ENCODE data around the gene PPFIA3. TPM values are rescaled to one million over a fixed set of nuclear protein-coding genes. Genes with fewer than 3 reads are reported as not detected.
"Not testable (repeated sequence)": the region's sequence is repeated elsewhere in the genome, so short reads cannot be mapped to it uniquely, and the experiment has no call there.

Gene PPFIA3
- 10 to 100 TPM in 3 of 4 donors, 1 to 10 TPM in 1; 2.8 to 48.6 (median 30.1) TPM for polyA plus RNA-seq
- long read RNA-seq, donor 1: 0 reads
- long read RNA-seq, donor 2: 0 reads
- long read RNA-seq, donor 3: 0 reads
- long read RNA-seq, donor 4: 0 reads
- long read RNA-seq, donor 5: 0 reads
- long read RNA-seq, donor 6: 0 reads
- long read RNA-seq, donor 7, partial matches to known transcripts: 473 of 507 reads
- long read RNA-seq, donor 7, other reads (novel, unspliced or antisense): 33 of 507 reads
- long read RNA-seq, donor 8, partial matches to known transcripts: 0 of 1 reads
- long read RNA-seq, donor 8, other reads (novel, unspliced or antisense): 0 of 1 reads
- long read RNA-seq, donor 9: 0 reads
- long read RNA-seq, donor 10, partial matches to known transcripts: 0 of 1 reads
- long read RNA-seq, donor 10, other reads (novel, unspliced or antisense): 0 of 1 reads

DNA sequence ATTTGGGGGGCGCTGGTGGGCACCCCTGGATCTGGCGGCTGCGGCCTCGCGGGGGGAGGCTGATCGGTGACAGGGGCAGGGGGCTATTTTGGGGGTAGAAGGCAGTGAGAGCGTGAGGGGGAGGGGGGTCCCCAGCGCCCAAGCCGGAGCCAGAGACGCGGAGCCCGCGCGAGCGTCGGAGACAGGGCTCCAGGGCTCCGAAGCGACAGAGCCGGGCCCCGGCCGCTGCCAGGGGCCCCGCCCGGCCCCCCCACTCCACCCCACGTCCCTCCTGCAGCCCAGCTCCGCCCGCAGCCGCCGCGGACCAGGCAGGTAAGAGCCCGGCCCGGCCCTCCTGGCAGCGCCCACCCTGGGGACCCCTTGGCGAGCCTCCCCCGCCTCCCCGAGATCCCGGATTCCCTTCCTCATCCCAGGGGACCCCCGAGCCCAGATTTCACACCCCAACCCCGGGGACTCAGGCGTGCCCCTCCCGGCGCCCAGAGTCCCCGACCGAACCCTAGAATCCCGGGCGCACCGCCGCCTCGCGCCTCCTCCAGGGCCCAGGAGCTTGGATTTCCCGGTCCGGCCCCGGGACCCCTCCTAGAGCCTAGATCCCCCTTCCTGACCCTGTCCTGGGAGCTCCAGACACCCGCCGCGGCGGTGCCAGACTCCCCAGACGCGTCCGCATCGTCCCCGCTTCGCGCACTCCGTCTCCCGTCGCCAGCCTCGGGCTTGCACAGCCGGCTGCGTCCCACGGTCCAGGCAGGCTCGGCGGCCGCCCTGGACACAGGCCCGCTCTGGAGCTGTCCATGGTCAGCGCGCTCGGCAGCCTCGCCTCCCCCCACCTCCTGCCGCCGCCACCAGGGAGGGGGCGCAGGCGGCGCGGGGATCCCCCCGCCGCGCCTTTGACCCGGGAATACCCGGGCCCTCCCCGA, at the start of gene PPFIA3:
Gene PPFIA3 (plus strand): TSS at position 134 of the 914 bp plus-strand sequence. CDS start 8,330 bp downstream, outside the sequence.
- Histone ChIP-seq H3K36me3 (ENCODE audit: control insufficient read depth in 3 of 3, insufficient read depth in 2 of 3, low read depth in 1 of 3, low read length in 3 of 3) (peaks cover 0 to 11% (median 0%) of the 10 kb centered on the region in 3 donors), H3K27ac (ENCODE audit: low read depth in 1 of 3, low read length in 2 of 3) (peak within 1 kb of the TSS; percentile 92 to 100 (median 99)), H3K4me1 (ENCODE audit: control insufficient read depth in 3 of 3, insufficient read depth in 2 of 3, low read depth in 1 of 3, low read length in 2 of 3) (peaks cover 7 to 13% (median 8%) of the 10 kb centered on the region in 3 donors), H3K27me3 (ENCODE audit: control insufficient read depth in 3 of 3, insufficient read depth in 3 of 3, low read length in 3 of 3) (peaks cover 0 to 18% (median 0%) of the 10 kb centered on the region in 3 donors), H3K4me3 (ENCODE audit: low read depth in 1 of 3, low read length in 3 of 3) (peak within 1 kb of the TSS; percentile 50 to 79 (median 59)), H3K9me3 (ENCODE audit: control insufficient read depth in 2 of 2, insufficient read depth in 1 of 2, low read depth in 1 of 2, low read length in 1 of 2) (no peaks in the 10 kb centered on the region)
- FAIRE-seq (no peak), DNase-seq (peak; percentile 37 to 67)
- 0 to 1% (median 1%) methylated on average over 36 to 90 of the region's 90 CpGs for WGBS, 3 donors

DNA sequence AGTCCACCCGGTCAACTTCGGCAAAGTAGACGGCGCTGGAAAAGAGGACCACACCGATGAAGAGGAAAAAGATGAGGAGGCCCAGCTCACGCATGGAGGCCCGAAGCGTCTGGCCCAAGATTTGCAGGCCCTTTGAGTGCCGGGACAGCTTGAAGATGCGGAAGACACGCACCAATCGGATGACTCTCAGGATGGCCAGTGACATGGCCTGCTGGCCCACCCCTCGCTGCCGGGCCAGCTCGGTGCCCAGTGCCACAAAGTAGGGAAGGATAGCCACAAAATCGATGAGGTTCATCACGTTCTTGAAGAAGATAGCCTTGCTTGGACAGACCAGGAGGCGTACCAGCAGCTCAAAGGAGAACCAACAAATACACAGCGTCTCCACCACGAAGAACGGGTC, 48.9 kb upstream of the PPFIA3 start:
- H3K4me3 ChIP-seq (ENCODE audit: low read depth in 1 of 3, low read length in 3 of 3): no peak overlapping the region
- FAIRE-seq (no peak), DNase-seq (no peak)
- peaks cover 0 to 7% of the 10 kb centered on the region in 2 donors for H3K9me3 ChIP-seq (ENCODE audit: control insufficient read depth in 2 of 2, insufficient read depth in 1 of 2, low read depth in 1 of 2, low read length in 1 of 2)
- H3K27ac ChIP-seq (ENCODE audit: low read depth in 1 of 3, low read length in 2 of 3): no peak overlapping the region
- WGBS, 3 donors: 95 to 97% (median 95%) methylated on average over 21 of the region's 21 CpGs
- H3K4me1 ChIP-seq (ENCODE audit: control insufficient read depth in 3 of 3, insufficient read depth in 2 of 3, low read depth in 1 of 3, low read length in 2 of 3): no peaks in the 10 kb centered on the region
- peaks cover 3 to 71% (median 34%) of the 10 kb centered on the region in 3 donors for H3K27me3 ChIP-seq (ENCODE audit: control insufficient read depth in 3 of 3, insufficient read depth in 3 of 3, low read length in 3 of 3)
- no peaks in the 10 kb centered on the region for H3K36me3 ChIP-seq (ENCODE audit: control insufficient read depth in 3 of 3, insufficient read depth in 2 of 3, low read depth in 1 of 3, low read length in 3 of 3)

DNA sequence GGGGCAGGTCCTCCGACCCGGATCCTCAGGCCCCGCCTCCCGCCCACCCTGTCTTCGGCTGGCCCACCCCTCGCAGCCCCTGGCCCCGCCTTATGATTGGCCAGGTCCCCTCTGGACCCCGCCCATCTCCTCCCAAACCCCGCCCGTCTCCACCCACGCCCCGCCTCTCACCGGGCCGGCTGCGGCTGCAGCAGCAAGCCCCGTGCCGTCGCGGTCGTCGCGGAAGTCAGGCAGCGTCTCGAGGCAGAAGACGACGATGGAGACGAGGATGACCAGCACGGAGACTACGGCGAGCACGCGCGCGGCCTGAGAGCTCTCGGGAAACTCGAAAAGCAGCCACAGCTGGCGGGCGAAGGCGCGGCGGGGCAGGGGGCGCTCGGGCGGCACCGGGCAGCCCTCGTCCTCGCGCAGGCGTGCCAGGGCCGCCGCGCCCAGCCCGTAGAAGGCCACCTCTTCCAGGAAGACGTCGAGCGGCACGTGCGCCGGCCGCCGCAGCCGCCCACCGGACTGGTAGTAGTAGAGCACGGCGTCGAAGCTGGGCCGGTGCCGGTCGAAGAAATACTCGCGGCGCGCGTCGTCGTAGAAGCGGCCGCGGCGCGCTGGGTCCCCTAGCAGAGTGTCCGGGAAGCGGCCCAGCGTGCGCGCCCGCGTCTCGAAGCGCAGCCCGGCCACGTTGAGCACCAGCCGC, 47.3 kb upstream of the PPFIA3 start:
- 7 to 18% (median 8%) methylated on average over 62 to 93 of the region's 93 CpGs for WGBS, 3 donors
- peaks cover 3 to 55% (median 24%) of the 10 kb centered on the region in 3 donors for H3K27me3 ChIP-seq (ENCODE audit: control insufficient read depth in 3 of 3, insufficient read depth in 3 of 3, low read length in 3 of 3)
- no peak overlapping the region for H3K27ac ChIP-seq (ENCODE audit: low read depth in 1 of 3, low read length in 2 of 3)
- H3K9me3 ChIP-seq (ENCODE audit: control insufficient read depth in 2 of 2, insufficient read depth in 1 of 2, low read depth in 1 of 2, low read length in 1 of 2): peaks cover 0 to 7% of the 10 kb centered on the region in 2 donors
- DNase-seq: peak in 1 of 2 donors; percentile 26
- no peak for FAIRE-seq
- peak overlapping the region in 1 of 3 donors; percentile 20 for H3K4me3 ChIP-seq (ENCODE audit: low read depth in 1 of 3, low read length in 3 of 3)
- H3K36me3 ChIP-seq (ENCODE audit: control insufficient read depth in 3 of 3, insufficient read depth in 2 of 3, low read depth in 1 of 3, low read length in 3 of 3): no peaks in the 10 kb centered on the region
- no peaks in the 10 kb centered on the region for H3K4me1 ChIP-seq (ENCODE audit: control insufficient read depth in 3 of 3, insufficient read depth in 2 of 3, low read depth in 1 of 3, low read length in 2 of 3)

DNA sequence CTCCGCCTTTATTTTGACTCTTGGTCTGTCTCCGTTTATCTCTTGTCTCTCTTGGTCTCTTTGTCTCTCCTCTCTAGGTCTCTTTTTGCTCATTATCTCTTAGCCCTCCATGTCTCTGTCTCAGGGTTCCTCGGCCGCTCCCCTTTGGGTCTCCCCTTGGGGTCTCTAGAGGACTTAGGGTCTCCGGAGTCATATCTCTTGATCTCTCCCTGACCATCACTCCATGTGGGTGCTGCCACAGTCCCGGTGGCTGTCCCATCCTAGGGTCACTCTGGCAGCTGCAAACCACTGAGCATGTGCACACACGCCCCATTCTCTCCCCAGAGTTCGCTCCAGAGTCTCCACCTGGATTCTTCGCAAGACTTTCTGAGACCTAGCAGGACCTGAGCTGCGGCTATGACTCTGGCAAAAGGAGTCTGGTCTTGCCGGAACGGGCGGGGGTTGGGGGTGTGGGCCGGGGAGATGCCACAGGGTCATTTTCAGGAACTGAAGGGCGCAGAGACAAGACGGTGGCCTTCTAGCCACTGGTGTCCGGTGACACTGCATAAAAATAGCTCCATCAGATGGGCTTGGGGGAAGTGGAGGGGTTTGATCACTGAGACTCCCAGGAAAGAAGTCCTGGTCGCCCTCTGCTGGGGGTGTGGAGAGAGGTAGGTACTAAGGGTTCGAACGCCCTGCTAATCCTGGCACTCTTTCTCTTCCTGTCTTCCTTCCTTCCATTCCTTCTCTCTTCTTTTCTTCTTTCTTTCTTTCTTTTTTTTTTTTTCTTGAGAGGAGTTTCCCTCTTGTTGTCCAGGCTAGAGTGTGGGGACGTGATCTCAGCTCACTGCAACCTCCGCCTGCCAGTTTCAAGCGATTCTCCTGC, 45.6 kb upstream of the PPFIA3 start:
- Histone ChIP-seq H3K9me3 (ENCODE audit: control insufficient read depth in 2 of 2, insufficient read depth in 1 of 2, low read depth in 1 of 2, low read length in 1 of 2) (peaks cover 0 to 7% of the 10 kb centered on the region in 2 donors), H3K4me3 (ENCODE audit: low read depth in 1 of 3, low read length in 3 of 3) (no peak overlapping the region), H3K27ac (ENCODE audit: low read depth in 1 of 3, low read length in 2 of 3) (no peak overlapping the region), H3K36me3 (ENCODE audit: control insufficient read depth in 3 of 3, insufficient read depth in 2 of 3, low read depth in 1 of 3, low read length in 3 of 3) (no peaks in the 10 kb centered on the region), H3K4me1 (ENCODE audit: control insufficient read depth in 3 of 3, insufficient read depth in 2 of 3, low read depth in 1 of 3, low read length in 2 of 3) (no peaks in the 10 kb centered on the region), H3K27me3 (ENCODE audit: control insufficient read depth in 3 of 3, insufficient read depth in 3 of 3, low read length in 3 of 3) (peaks cover 3 to 48% (median 22%) of the 10 kb centered on the region in 3 donors)
- DNase-seq (no peak), FAIRE-seq (no peak)
- WGBS, 3 donors: 49 to 66% (median 53%) methylated on average over 23 of the region's 23 CpGs

DNA sequence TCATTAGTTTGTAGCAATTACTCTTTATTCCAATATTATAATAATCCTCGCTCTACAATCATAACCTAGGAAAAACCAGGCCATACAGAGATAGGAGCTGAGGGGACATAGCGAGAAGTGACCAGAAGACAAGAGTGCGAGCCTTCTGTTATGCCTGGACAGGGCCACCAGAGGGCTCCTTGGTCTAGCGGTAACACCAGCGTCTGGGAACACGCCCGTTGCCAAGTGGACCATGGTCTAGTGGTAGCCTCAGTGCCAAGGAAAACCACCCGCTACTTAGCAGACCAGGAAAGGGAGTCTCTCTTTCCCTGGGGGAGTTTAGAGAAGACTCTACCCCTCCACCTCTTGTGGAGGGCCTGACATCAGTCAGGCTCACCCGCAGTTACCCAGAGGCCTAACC, 44.5 kb upstream of the PPFIA3 start:
- not testable (repeated sequence) for H3K9me3 ChIP-seq (ENCODE audit: control insufficient read depth in 2 of 2, insufficient read depth in 1 of 2, low read depth in 1 of 2, low read length in 1 of 2); FAIRE-seq; H3K27ac ChIP-seq (ENCODE audit: low read depth in 1 of 3, low read length in 2 of 3); H3K4me1 ChIP-seq (ENCODE audit: control insufficient read depth in 3 of 3, insufficient read depth in 2 of 3, low read depth in 1 of 3, low read length in 2 of 3); H3K36me3 ChIP-seq (ENCODE audit: control insufficient read depth in 3 of 3, insufficient read depth in 2 of 3, low read depth in 1 of 3, low read length in 3 of 3); H3K4me3 ChIP-seq (ENCODE audit: low read depth in 1 of 3, low read length in 3 of 3)
- DNase-seq: peak; percentile 54 to 77
- H3K27me3 ChIP-seq (ENCODE audit: control insufficient read depth in 3 of 3, insufficient read depth in 3 of 3, low read length in 3 of 3): peaks cover 3 to 37% (median 19%) of the 10 kb centered on the region in 3 donors
- 8 to 23% (median 14%) methylated on average over 6 to 8 of the region's 9 CpGs for WGBS, 3 donors

DNA sequence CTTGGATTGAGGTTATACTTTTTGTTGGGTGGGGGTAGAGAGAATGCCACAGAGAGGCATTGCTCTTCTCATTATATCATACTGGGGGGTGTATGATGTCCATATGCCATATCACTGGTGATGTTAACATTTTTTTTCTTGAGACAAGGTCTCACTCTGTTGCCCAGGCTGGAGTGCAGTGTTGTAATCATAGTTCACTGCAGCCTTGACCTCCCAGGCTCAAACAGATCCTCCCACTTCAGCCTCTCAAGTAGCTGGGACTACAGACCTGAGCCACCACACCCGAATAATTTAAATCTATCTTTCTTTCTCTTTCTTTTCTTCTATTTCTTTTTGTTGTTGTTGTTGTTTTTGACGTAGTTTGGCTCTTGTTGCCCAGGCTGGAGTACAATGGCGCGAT, 39.0 kb upstream of the PPFIA3 start:
- no peaks in the 10 kb centered on the region for H3K4me1 ChIP-seq (ENCODE audit: control insufficient read depth in 3 of 3, insufficient read depth in 2 of 3, low read depth in 1 of 3, low read length in 2 of 3)
- FAIRE-seq: no peak
- H3K4me3 ChIP-seq (ENCODE audit: low read depth in 1 of 3, low read length in 3 of 3): no peak overlapping the region
- no peak overlapping the region for H3K27ac ChIP-seq (ENCODE audit: low read depth in 1 of 3, low read length in 2 of 3)
- H3K36me3 ChIP-seq (ENCODE audit: control insufficient read depth in 3 of 3, insufficient read depth in 2 of 3, low read depth in 1 of 3, low read length in 3 of 3): no peaks in the 10 kb centered on the region
- peaks cover 0 to 5% (median 0%) of the 10 kb centered on the region in 3 donors for H3K27me3 ChIP-seq (ENCODE audit: control insufficient read depth in 3 of 3, insufficient read depth in 3 of 3, low read length in 3 of 3)
- no peak for DNase-seq
- no peaks in the 10 kb centered on the region for H3K9me3 ChIP-seq (ENCODE audit: control insufficient read depth in 2 of 2, insufficient read depth in 1 of 2, low read depth in 1 of 2, low read length in 1 of 2)
- 78 to 92% (median 88%) methylated on average over 4 of the region's 4 CpGs for WGBS, 3 donors

DNA sequence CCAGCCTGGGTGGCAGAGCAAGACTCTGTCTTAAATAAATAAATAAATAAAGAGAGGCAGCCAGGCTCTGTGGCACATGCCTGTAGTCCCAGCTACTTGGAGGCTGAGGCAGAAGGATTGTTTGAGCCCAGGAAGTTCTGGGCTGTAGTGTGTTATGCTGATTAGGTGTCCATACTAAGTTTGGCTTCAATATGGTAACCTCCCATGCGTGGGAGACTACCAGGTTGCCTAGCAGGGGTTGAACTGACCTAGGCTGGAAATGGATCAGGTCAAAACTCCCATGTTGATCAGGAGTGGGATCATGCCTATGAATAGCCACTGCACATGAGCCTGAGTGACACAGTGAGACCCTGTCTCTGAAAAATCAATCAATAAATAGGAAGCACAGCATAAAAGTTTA, 38.1 kb upstream of the PPFIA3 start:
- DNase-seq (no peak), FAIRE-seq (no peak)
- Histone ChIP-seq H3K4me1 (ENCODE audit: control insufficient read depth in 3 of 3, insufficient read depth in 2 of 3, low read depth in 1 of 3, low read length in 2 of 3) (peaks cover 0 to under 1% (median 0%) of the 10 kb centered on the region in 3 donors), H3K27me3 (ENCODE audit: control insufficient read depth in 3 of 3, insufficient read depth in 3 of 3, low read length in 3 of 3) (peaks cover 0 to 5% (median 0%) of the 10 kb centered on the region in 3 donors), H3K36me3 (ENCODE audit: control insufficient read depth in 3 of 3, insufficient read depth in 2 of 3, low read depth in 1 of 3, low read length in 3 of 3) (peaks cover 0 to 1% (median 0%) of the 10 kb centered on the region in 3 donors), H3K9me3 (ENCODE audit: control insufficient read depth in 2 of 2, insufficient read depth in 1 of 2, low read depth in 1 of 2, low read length in 1 of 2) (no peaks in the 10 kb centered on the region), H3K27ac (ENCODE audit: low read depth in 1 of 3, low read length in 2 of 3) (no peak overlapping the region), H3K4me3 (ENCODE audit: low read depth in 1 of 3, low read length in 3 of 3) (no peak overlapping the region)
- 80 to 100% (median 94%) methylated on average over 1 of the region's 1 CpG for WGBS, 3 donors

Data from small intestine (tissue), 16 donors.